ENCODE results near the gene SLC24A3. TPM values are rescaled to one million over a fixed set of nuclear protein-coding genes. Genes with fewer than 3 reads are reported as not detected.

The SLC24A3 gene
- total and polyA plus RNA-seq, 2 of the 13 experiments (the other 11 are each of a cell fraction or from before 2014, with no cell fraction given), result not detected

GRCh38 chr20:19758501-19759331 is 546.3 kb downstream of the SLC24A3 start:
- 1% methylated on average over 50 of the region's 54 CpGs for WGBS (ENCODE audit: low lambda C conversion rate)
- peak overlapping the region; percentile 20 for H2AFZ ChIP-seq (ENCODE audit: low read length)
- peak; percentile 65 for ATAC-seq
- intact Hi-C loops (cut with micrococcal nuclease; ENCODE audit: unreplicated experiment) (loop anchor here (2.0 to 10.0 kb wide), 2 partner anchors 66 to 154 kb away; no protein-coding TSS in a partner anchor), in situ Hi-C loops (cut with HindIII; ENCODE audit: extremely low pct_ligation_motif_present, low pct_unique_long_range_greater_than_20kb) (loop anchor here (5.0 kb wide), 1 partner anchor 66 kb away; no protein-coding TSS in a partner anchor)
- H3K36me3 ChIP-seq (replicated peaks in 1 of 2; ENCODE audit: control insufficient read depth in 1 of 2, insufficient read depth in 2 of 2, low read length in 2 of 2), result no peaks in the 10 kb centered on the region
- peak overlapping the region; percentile 61 for H3K27ac ChIP-seq (ENCODE audit: extremely low read length, insufficient read depth, low read length)
- POLR2A ChIA-PET, result interaction anchor here (0.8 to 3.9 kb wide), 21 partner anchors 8 to 293 kb away, joined by 3 to 20 read pairs (median 4); partner anchors contain the start of genes CFAP61, CRNKL1 and NAA20
- no peak for FAIRE-seq
- H3K4me3 ChIP-seq (replicated peaks in 1 of 3; ENCODE audit: insufficient read depth in 1 of 3, low read depth in 2 of 3, low read length in 3 of 3), result peak overlapping the region; percentile 61 to 85 (median 70)
- H3K9me3 ChIP-seq (ENCODE audit: low read length), result no peaks in the 10 kb centered on the region
- peaks cover 0 to 24% of the 10 kb centered on the region in 2 experiments; a peak in 3 of 5 replicates for H3K27me3 ChIP-seq (ENCODE audit: control insufficient read depth in 1 of 2, insufficient read depth in 2 of 2, low read length in 2 of 2)
- H3K79me2 ChIP-seq (ENCODE audit: insufficient read depth, low read length), result no peaks in the 10 kb centered on the region
- peak overlapping the region; percentile 73 for H3K9ac ChIP-seq (ENCODE audit: insufficient read depth, low read depth, low read length)
- no TSS peak for BruUV-seq (replicated peaks)
- H3K4me1 ChIP-seq (ENCODE audit: insufficient read depth, low read length), result peaks cover 37% of the 10 kb centered on the region
- no peaks in the 10 kb centered on the region for H4K20me1 ChIP-seq (ENCODE audit: insufficient read depth, low read length)
- peak; percentile 74 for DNase-seq (ENCODE audit: low spot score)
- peak overlapping the region; percentile 90 for H3K4me2 ChIP-seq (ENCODE audit: low read depth, low read length)
- CTCF ChIA-PET (ENCODE audit: low intra/inter-chr PET ratio, low total read pairs), result no interaction called here
- no peak for TF ChIP-seq SIN3B (IDR thresholded peaks at IDR 0.05; ENCODE audit: low read length)
- TF ChIP-seq ZNF574 (CRISPR knock-in tag; IDR thresholded peaks at IDR 0.05), result peak; percentile 54
- TF ChIP-seq MLX (CRISPR knock-in tag; IDR thresholded peaks at IDR 0.05), result no peak
- no peak for TF ChIP-seq MZF1 (CRISPR knock-in tag; IDR thresholded peaks at IDR 0.05; ENCODE audit: borderline replicate concordance)
- TF ChIP-seq PHF5A (CRISPR knock-in tag; IDR thresholded peaks at IDR 0.05; ENCODE audit: low read depth, unreplicated experiment), result no peak
- no peak for TF ChIP-seq ZNF816 (CRISPR knock-in tag; IDR thresholded peaks at IDR 0.05; ENCODE audit: borderline replicate concordance)
- no peak for TF ChIP-seq SNRNP70 (IDR thresholded peaks at IDR 0.05; ENCODE audit: low read depth, low read length)
- TF ChIP-seq ZNF644 (CRISPR knock-in tag; IDR thresholded peaks at IDR 0.05; ENCODE audit: low read depth), result no peak
- no peak for TF ChIP-seq E2F2 (CRISPR knock-in tag; IDR thresholded peaks at IDR 0.05; ENCODE audit: borderline replicate concordance)
- no peak for TF ChIP-seq ZNF615 (CRISPR knock-in tag; IDR thresholded peaks at IDR 0.05; ENCODE audit: borderline replicate concordance)
- no peak for TF ChIP-seq STAG1 (CRISPR knock-in tag; IDR thresholded peaks at IDR 0.05)
- TF ChIP-seq MLXIP (CRISPR knock-in tag; IDR thresholded peaks at IDR 0.05; ENCODE audit: borderline replicate concordance), result no peak
- TF ChIP-seq NFE2L2 (IDR thresholded peaks at IDR 0.05; ENCODE audit: low read length), result no peak
- TF ChIP-seq SMYD3 (CRISPR knock-in tag; IDR thresholded peaks at IDR 0.05), result no peak
